H1 (cell line): ENCODE data around the gene CHRDL2. TPM values are rescaled to one million over a fixed set of nuclear protein-coding genes. Genes with fewer than 3 reads are reported as not detected.

Experiments
- CTCF ChIA-PET: fragments of 300-600 bp; sonication (Branson Sonifier 250); formaldehyde crosslinking; loops from one replicate; lab custom pipeline; 2021; ENCODE audit not compliant: partially characterized antibody; lab: Charles Lee
- POLR2A ChIA-PET: fragments of 300-600 bp; sonication (Branson Sonifier 250); formaldehyde crosslinking; loops from one replicate; lab custom pipeline; 2021; ENCODE audit warnings: inconsistent platforms; ENCODE audit not compliant: partially characterized antibody; lab: Charles Lee
- DNase-seq, 2 experiments: peaks; one replicate each; pipeline versions ENCODE4 v3.0.0 to v3.0.0-alpha.2; 2010 to 2022; ENCODE audit warnings: low spot score in 2 of 2, low read depth in 1 of 2, mixed read lengths in 1 of 2
- FAIRE-seq: peaks from 2 replicates; lab custom pipeline; 2011; peaks lifted over from hg19 to GRCh38; lab: Jason Lieb, UNC
- H2AFZ ChIP-seq: 2 replicates; pipeline ENCODE4 v1.8.1; 2012; ENCODE audit warnings: low read length, inconsistent platforms
- H2AK5ac ChIP-seq: 2 replicates; pipeline ENCODE4 v1.6.1; 2013; ENCODE audit warnings: low read depth, low read length
- H2BK120ac ChIP-seq: replicated peaks from 2 replicates; pipeline ENCODE3; 2013; ENCODE audit warnings: low read depth, low read length, inconsistent platforms
- H2BK12ac ChIP-seq: 2 replicates; pipeline ENCODE4 v1.6.1; 2013; ENCODE audit warnings: low read depth, low read length
- H2BK15ac ChIP-seq: 2 replicates; pipeline ENCODE4 v1.6.1; 2013; ENCODE audit warnings: low read length
- H2BK20ac ChIP-seq: 2 replicates; pipeline ENCODE4 v1.6.1; 2013; ENCODE audit warnings: low read length
- H2BK5ac ChIP-seq: 2 replicates; pipeline ENCODE4 v1.6.1; 2013; ENCODE audit warnings: low read depth, low read length
- H3K14ac ChIP-seq: 2 replicates; pipeline ENCODE4 v1.6.1; 2013; ENCODE audit warnings: inconsistent platforms; ENCODE audit not compliant: insufficient read length
- H3K18ac ChIP-seq: 2 replicates; pipeline ENCODE4 v1.6.1; 2013; ENCODE audit warnings: low read length; ENCODE audit errors: extremely low read depth
- H3K23ac ChIP-seq: 2 replicates; pipeline ENCODE4 v1.6.1; 2013; ENCODE audit warnings: inconsistent platforms; ENCODE audit not compliant: insufficient read length
- H3K23me2 ChIP-seq: 2 replicates; pipeline ENCODE4 v1.6.1; 2013; ENCODE audit warnings: low read depth, low read length
- H3K27ac ChIP-seq: 2 replicates; pipeline ENCODE4 v1.6.1; 2011; ENCODE audit warnings: low read depth, low read length, inconsistent platforms
- H3K27me3 ChIP-seq, 4 experiments: replicated peaks in 1 of 4; 1 replicate in 1 of 4; 2 replicates in 3 of 4; pipeline versions ENCODE4 v1.6.1 to v1.8.1; 2011 to 2013; ENCODE audit warnings: low read length in 3 of 4, mild to moderate bottlenecking in 3 of 4, inconsistent platforms in 2 of 4, mixed read lengths in 2 of 4, moderate library complexity in 1 of 4; ENCODE audit not compliant: control insufficient read depth in 3 of 4, insufficient read depth in 3 of 4; ENCODE audit errors: extremely low read depth in 1 of 4
- H3K36me3 ChIP-seq, 4 experiments: 2 replicates each; pipeline versions ENCODE4 v1.6.1 to v1.8.1; 2011 to 2013; ENCODE audit warnings: mild to moderate bottlenecking in 4 of 4, low read length in 3 of 4, moderate library complexity in 2 of 4, control low read depth in 1 of 4, inconsistent platforms in 1 of 4; ENCODE audit not compliant: insufficient read depth in 4 of 4, control insufficient read depth in 2 of 4
- H3K4ac ChIP-seq: replicated peaks from 2 replicates; pipeline ENCODE3; 2013; ENCODE audit warnings: low read length, low read depth, mixed read lengths, inconsistent platforms; ENCODE audit not compliant: insufficient read length
- H3K4me1 ChIP-seq, 4 experiments: replicated peaks in 1 of 4; 1 replicate in 1 of 4; 2 replicates in 3 of 4; pipeline versions ENCODE4 v1.6.1 to v1.8.1; 2011 to 2013; ENCODE audit warnings: low read length in 3 of 4, inconsistent platforms in 2 of 4, mixed read lengths in 1 of 4; ENCODE audit not compliant: insufficient read depth in 4 of 4, control insufficient read depth in 3 of 4
- H3K4me2 ChIP-seq, 2 experiments: 2 replicates each; pipeline versions ENCODE4 v1.6.1 to v1.8.1; 2011 to 2013; ENCODE audit warnings: low read depth in 2 of 2, low read length in 2 of 2, control low read depth in 1 of 2, inconsistent platforms in 1 of 2, mild to moderate bottlenecking in 1 of 2; ENCODE audit not compliant: insufficient read depth in 1 of 2
- H3K4me3 ChIP-seq, 4 experiments: fragments of 200-600, 300-600 bp in 1 of 4; sonication (generic), shearing (Covaris generic), sonication (Bioruptor Twin) in 1 of 4; 2 replicates each; pipeline versions ENCODE4 v1.5.1 to v1.8.1; 2011 to 2016; ENCODE audit warnings: low read length in 4 of 4, low read depth in 3 of 4, control low read depth in 2 of 4, inconsistent platforms in 2 of 4, mild to moderate bottlenecking in 2 of 4, mixed read lengths in 1 of 4, moderate library complexity in 1 of 4; ENCODE audit not compliant: insufficient read depth in 2 of 4; ENCODE audit errors: extremely low read depth in 1 of 4
- H3K56ac ChIP-seq: replicated peaks from 2 replicates; pipeline ENCODE3; 2013; ENCODE audit warnings: low read depth, mild to moderate bottlenecking, mixed read lengths, low read length, inconsistent platforms; ENCODE audit not compliant: insufficient read length
- H3K79me1 ChIP-seq: 2 replicates; pipeline ENCODE4 v1.6.1; 2013; ENCODE audit warnings: low read depth, low read length, control low read depth
- H3K79me2 ChIP-seq, 2 experiments: 2 replicates each; pipeline versions ENCODE4 v1.6.1 to v1.8.1; 2012 to 2013; ENCODE audit warnings: low read length in 2 of 2, mild to moderate bottlenecking in 2 of 2, inconsistent platforms in 1 of 2; ENCODE audit not compliant: insufficient read depth in 2 of 2, control insufficient read depth in 1 of 2
- H3K9ac ChIP-seq, 4 experiments: replicated peaks in 1 of 4; 1 replicate in 1 of 4; 2 replicates in 3 of 4; pipeline versions ENCODE4 v1.6.1 to v1.8.1; 2011 to 2013; ENCODE audit warnings: low read depth in 3 of 4, low read length in 3 of 4, control low read depth in 2 of 4, mild to moderate bottlenecking in 2 of 4, moderate library complexity in 2 of 4, inconsistent platforms in 1 of 4; ENCODE audit errors: extremely low read depth in 1 of 4
- H3K9me3 ChIP-seq, 2 experiments: 2 replicates each; pipeline versions ENCODE4 v1.6.1 to v1.8.1; 2012 to 2013; ENCODE audit warnings: mild to moderate bottlenecking in 2 of 2, moderate library complexity in 2 of 2, control low read depth in 1 of 2, inconsistent platforms in 1 of 2, low read depth in 1 of 2, low read length in 1 of 2, mixed read lengths in 1 of 2; ENCODE audit not compliant: insufficient read depth in 2 of 2
- H4K20me1 ChIP-seq, 2 experiments: replicated peaks in 1 of 2; 2 replicates each; pipeline versions ENCODE3 to v1.8.1; 2011 to 2013; ENCODE audit warnings: inconsistent platforms in 2 of 2, low read length in 2 of 2, mild to moderate bottlenecking in 1 of 2; ENCODE audit not compliant: insufficient read depth in 2 of 2, control insufficient read depth in 1 of 2
- H4K5ac ChIP-seq: 2 replicates; pipeline ENCODE4 v1.6.1; 2013; ENCODE audit warnings: low read length, low read depth, mixed read lengths, inconsistent platforms; ENCODE audit not compliant: insufficient read length
- H4K8ac ChIP-seq: 2 replicates; pipeline ENCODE4 v1.8.0; 2013; ENCODE audit warnings: mild to moderate bottlenecking, moderate library complexity, low read length, inconsistent platforms; ENCODE audit not compliant: insufficient read depth; ENCODE audit errors: extremely low read depth
- H4K91ac ChIP-seq: replicated peaks from 2 replicates; pipeline ENCODE3; 2013; ENCODE audit warnings: low read length, mixed read lengths, inconsistent platforms; ENCODE audit not compliant: insufficient read length
- CBX8 ChIP-seq: fragments of 300-800, 300-1000 bp; sonication (generic); IDR thresholded peaks from 2 replicates; pipeline ENCODE4 v1.7.1; 2016; ENCODE audit warnings: low read depth, low read length, borderline replicate concordance
- WGBS, 2 experiments: shearing (Covaris generic) in 1 of 2; methylation state at CpG; one replicate each; pipeline versions ENCODE4 v1.1.6 to v1.1.7; 2013 to 2015; ENCODE audit warnings: low lambda C conversion rate in 2 of 2, mixed read lengths in 2 of 2, inconsistent platforms in 1 of 2, low coverage in 1 of 2, missing lambda C conversion rate in 1 of 2; ENCODE audit not compliant: insufficient replicate concordance in 2 of 2, insufficient coverage in 1 of 2, insufficient read length in 1 of 2; ENCODE audit errors: extremely low coverage in 1 of 2, missing lambda C conversion rate in 1 of 2; 5-methylcytosine and 5-hydroxymethylcytosine counted together
- polyA plus RNA-seq, 7 experiments: library from polyadenylated mRNA; depleted of rRNA in 3 of 7; stranded (reverse) in 5 of 7; unstranded in 2 of 7; fragments of >200 nt in 5 of 7; fragments of 200-250 nt in 2 of 7; gene quantifications; 1 replicate in 5 of 7; 2 replicates in 1 of 7; 4 replicates in 1 of 7; pipeline versions ENCODE4 v1.2.1 to v1.2.3, GENCODE V29; 2011 to 2013; ENCODE audit warnings: missing spikeins in 2 of 7, mixed read lengths in 2 of 7
- total RNA-seq: library from RNA; stranded (reverse); fragmentation: NEBNext Ultra II Directional; extraction: Animal tissue kit (Norgen Biotek cat#: 25700); gene quantifications from 2 replicates; pipeline ENCODE4 v1.2.1, GENCODE V29; 2021
- TF ChIP-seq, protein P1 (sequence below), 3 experiments: IDR thresholded peaks; 1 replicate in 2 of 3; 2 replicates in 1 of 3; pipeline versions ENCODE4 v1.5.1 to v1.6.1; 2011; ENCODE audit warnings: low read length in 3 of 3, mild to moderate bottlenecking in 3 of 3, inconsistent platforms in 2 of 3, low read depth in 1 of 3, moderate library complexity in 1 of 3; ENCODE audit not compliant: insufficient read depth in 1 of 3; ENCODE audit errors: control extremely low read depth in 1 of 3
- TF ChIP-seq, protein P2 (sequence below): IDR thresholded peaks from 2 replicates; pipeline ENCODE4 v1.6.1; 2012; ENCODE audit warnings: inconsistent platforms

The CHRDL2 gene
- total and polyA plus RNA-seq, 2 of the 8 experiments (the other 6 are each of a cell fraction or from before 2014, with no cell fraction given) = 0.26 to 0.48 TPM

DNA sequence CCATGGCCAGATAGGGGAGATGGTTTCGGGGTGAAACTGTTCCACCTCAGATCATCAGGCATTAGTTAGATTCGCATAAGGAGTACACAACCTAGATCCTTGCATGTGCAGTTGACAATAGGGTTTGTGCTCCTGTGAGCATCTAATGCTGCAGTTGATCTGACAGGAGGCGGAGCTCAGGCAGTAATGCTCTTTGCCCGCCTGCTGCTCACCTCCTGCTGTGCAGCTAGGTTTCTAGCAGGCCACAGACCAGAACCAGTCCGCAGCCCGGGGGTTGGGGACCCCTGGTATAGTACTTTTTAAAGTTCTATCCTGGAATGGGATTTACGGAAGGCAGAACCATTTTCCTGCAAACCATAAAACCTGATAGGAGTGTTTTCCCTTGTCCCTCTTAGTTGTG is 84.3 kb downstream of the CHRDL2 start:
- FAIRE-seq (no peak), DNase-seq (no peak)
- Histone ChIP-seq H3K4ac (no peak overlapping the region), H3K23me2 (no peaks in the 10 kb centered on the region), H4K20me1 (peaks cover 0 to 2% of the 10 kb centered on the region in 2 experiments), H2AK5ac (no peak overlapping the region), H3K27me3 (no peaks in the 10 kb centered on the region), H2BK5ac (no peak overlapping the region), H3K79me2 (no peaks in the 10 kb centered on the region), H2BK20ac (no peak overlapping the region), H2BK12ac (no peak overlapping the region), H2BK120ac (no peak overlapping the region), H3K56ac (no peak overlapping the region), H2AFZ (no peak overlapping the region), H2BK15ac (no peak overlapping the region), H3K36me3 (peaks cover 0 to 18% (median 8%) of the 10 kb centered on the region in 4 experiments; a peak in 3 of 8 replicates), H3K27ac (no peak overlapping the region), H4K8ac (no peak overlapping the region), H4K91ac (no peak overlapping the region), H4K5ac (no peak overlapping the region), H3K18ac (no peak overlapping the region), H3K9ac (no peak overlapping the region), H3K9me3 (no peaks in the 10 kb centered on the region), H3K14ac (no peak overlapping the region), H3K4me2 (no peak overlapping the region), H3K23ac (no peak overlapping the region), H3K79me1 (no peaks in the 10 kb centered on the region), H3K4me3 (no peak overlapping the region), H3K4me1 (peaks cover 0 to 5% (median 2%) of the 10 kb centered on the region in 4 experiments; a peak in 1 of 7 replicates)
- ChIA-PET POLR2A (no interaction called here), CTCF (interaction anchor here (0.9 to 3.2 kb wide), 2 partner anchors 9 to 12 kb away, joined by 4 to 11 read pairs; no protein-coding TSS in a partner anchor)
- TF ChIP-seq, protein P1, sequence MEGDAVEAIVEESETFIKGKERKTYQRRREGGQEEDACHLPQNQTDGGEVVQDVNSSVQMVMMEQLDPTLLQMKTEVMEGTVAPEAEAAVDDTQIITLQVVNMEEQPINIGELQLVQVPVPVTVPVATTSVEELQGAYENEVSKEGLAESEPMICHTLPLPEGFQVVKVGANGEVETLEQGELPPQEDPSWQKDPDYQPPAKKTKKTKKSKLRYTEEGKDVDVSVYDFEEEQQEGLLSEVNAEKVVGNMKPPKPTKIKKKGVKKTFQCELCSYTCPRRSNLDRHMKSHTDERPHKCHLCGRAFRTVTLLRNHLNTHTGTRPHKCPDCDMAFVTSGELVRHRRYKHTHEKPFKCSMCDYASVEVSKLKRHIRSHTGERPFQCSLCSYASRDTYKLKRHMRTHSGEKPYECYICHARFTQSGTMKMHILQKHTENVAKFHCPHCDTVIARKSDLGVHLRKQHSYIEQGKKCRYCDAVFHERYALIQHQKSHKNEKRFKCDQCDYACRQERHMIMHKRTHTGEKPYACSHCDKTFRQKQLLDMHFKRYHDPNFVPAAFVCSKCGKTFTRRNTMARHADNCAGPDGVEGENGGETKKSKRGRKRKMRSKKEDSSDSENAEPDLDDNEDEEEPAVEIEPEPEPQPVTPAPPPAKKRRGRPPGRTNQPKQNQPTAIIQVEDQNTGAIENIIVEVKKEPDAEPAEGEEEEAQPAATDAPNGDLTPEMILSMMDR (IDR thresholded peaks at IDR 0.05; ENCODE audit: control extremely low read depth in 1 of 3, insufficient read depth in 1 of 3, low read depth in 1 of 3, low read length in 3 of 3) = no peak
- TF ChIP-seq, protein P2, sequence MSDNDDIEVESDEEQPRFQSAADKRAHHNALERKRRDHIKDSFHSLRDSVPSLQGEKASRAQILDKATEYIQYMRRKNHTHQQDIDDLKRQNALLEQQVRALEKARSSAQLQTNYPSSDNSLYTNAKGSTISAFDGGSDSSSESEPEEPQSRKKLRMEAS = no peak
- TF ChIP-seq CBX8 = no peak
- WGBS, 2 experiments = 91% methylated on average over 7 of the region's 7 CpGs; no CpG with 5 or more reads in 1 of the 2 experiments
